ENCODE data around the gene FAM107B. TPM values are rescaled to one million over a fixed set of nuclear protein-coding genes. Genes with fewer than 3 reads are reported as not detected.

Gene FAM107B
- total RNA-seq, 1 experiment from 2014 or later: 24.5 TPM

DNA sequence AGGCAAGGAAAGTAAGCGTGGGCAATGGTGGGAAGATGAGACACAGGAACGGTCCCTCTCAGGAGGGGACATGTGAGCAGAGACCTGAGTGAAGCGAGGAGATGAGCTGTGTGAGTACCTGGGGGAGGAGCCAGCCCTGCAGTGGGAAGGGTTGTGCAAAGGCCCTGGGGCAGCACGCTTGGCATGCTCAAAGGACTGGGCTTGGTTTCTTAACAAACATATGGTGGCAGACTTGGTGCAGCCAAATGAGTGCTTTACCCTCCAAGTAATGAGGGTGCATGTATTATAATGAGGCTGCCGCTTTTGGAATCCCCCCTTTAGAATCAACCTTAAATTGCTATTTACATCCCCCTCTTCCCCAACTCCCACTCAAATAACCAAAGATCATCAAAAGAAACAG lies 291.3 kb downstream of the FAM107B start:
- no peak overlapping the region for H2BK15ac ChIP-seq (ENCODE audit: low read depth, low read length)
- H4K91ac ChIP-seq (ENCODE audit: insufficient read length, low read depth, low read length): no peak overlapping the region
- H2AK5ac ChIP-seq (ENCODE audit: insufficient read length, low read length): no peak overlapping the region
- H3K14ac ChIP-seq (ENCODE audit: insufficient read depth, low read length): no peak overlapping the region
- no peaks in the 10 kb centered on the region for H4K20me1 ChIP-seq (ENCODE audit: control insufficient read depth, insufficient read depth, insufficient read length)
- H3T11ph ChIP-seq (ENCODE audit: low read length): no peak overlapping the region
- no peak overlapping the region for H4K5ac ChIP-seq (ENCODE audit: insufficient read length, low read depth, low read length)
- H3K56ac ChIP-seq (ENCODE audit: insufficient read length, low read depth, low read length): no peak overlapping the region
- no peak overlapping the region for H2BK5ac ChIP-seq (ENCODE audit: insufficient read length, low read length)
- H2BK12ac ChIP-seq (ENCODE audit: insufficient read length, low read depth, low read length): no peak overlapping the region
- WGBS (ENCODE audit: extremely low coverage, insufficient read length, low lambda C conversion rate): no CpG with 5 or more reads among the region's 5 CpGs
- H3K79me1 ChIP-seq (ENCODE audit: insufficient read depth, low read depth, low read length, poor library complexity, severe bottlenecking): no peaks in the 10 kb centered on the region
- H3K23me2 ChIP-seq (ENCODE audit: insufficient read length, low read depth, low read length, poor library complexity, severe bottlenecking): no peaks in the 10 kb centered on the region
- no peaks in the 10 kb centered on the region for H3K79me2 ChIP-seq (ENCODE audit: insufficient read depth, low read length)
- H2BK20ac ChIP-seq (ENCODE audit: low read depth, low read length, poor library complexity, severe bottlenecking): no peak overlapping the region
- Mint-ChIP-seq H3K4me3 (no peak overlapping the region), H3K27ac (no peak overlapping the region), H3K9me3 (peaks cover 2 to 3% of the 10 kb centered on the region in 2 experiments; a peak in 3 of 5 replicates), H3K36me3 (ENCODE audit: insufficient read depth in 1 of 3, low read depth in 3 of 3) (peaks cover 0 to 6% (median 1%) of the 10 kb centered on the region in 3 experiments; a peak in 3 of 7 replicates), H3K27me3 (ENCODE audit: low read depth) (peaks cover 3% of the 10 kb centered on the region; the same call in 1 of the 2 replicates), H3K4me1 (peaks cover 7 to 9% of the 10 kb centered on the region in 2 experiments)
- H3K4me2 ChIP-seq (ENCODE audit: insufficient read depth, insufficient read length, low read length): no peak overlapping the region
- TF ChIP-seq, protein P1, sequence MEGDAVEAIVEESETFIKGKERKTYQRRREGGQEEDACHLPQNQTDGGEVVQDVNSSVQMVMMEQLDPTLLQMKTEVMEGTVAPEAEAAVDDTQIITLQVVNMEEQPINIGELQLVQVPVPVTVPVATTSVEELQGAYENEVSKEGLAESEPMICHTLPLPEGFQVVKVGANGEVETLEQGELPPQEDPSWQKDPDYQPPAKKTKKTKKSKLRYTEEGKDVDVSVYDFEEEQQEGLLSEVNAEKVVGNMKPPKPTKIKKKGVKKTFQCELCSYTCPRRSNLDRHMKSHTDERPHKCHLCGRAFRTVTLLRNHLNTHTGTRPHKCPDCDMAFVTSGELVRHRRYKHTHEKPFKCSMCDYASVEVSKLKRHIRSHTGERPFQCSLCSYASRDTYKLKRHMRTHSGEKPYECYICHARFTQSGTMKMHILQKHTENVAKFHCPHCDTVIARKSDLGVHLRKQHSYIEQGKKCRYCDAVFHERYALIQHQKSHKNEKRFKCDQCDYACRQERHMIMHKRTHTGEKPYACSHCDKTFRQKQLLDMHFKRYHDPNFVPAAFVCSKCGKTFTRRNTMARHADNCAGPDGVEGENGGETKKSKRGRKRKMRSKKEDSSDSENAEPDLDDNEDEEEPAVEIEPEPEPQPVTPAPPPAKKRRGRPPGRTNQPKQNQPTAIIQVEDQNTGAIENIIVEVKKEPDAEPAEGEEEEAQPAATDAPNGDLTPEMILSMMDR (conservative IDR thresholded peaks at IDR 0.05): no peak
- H3K23ac ChIP-seq (ENCODE audit: insufficient read length, low read depth, low read length): no peak overlapping the region
- no peak overlapping the region for H3K4ac ChIP-seq (ENCODE audit: low read depth, low read length)
- H3K9me3 ChIP-seq (ENCODE audit: control insufficient read depth, low read depth, low read length): no peaks in the 10 kb centered on the region
- H3K4me1 ChIP-seq (ENCODE audit: insufficient read depth, low read length): no peaks in the 10 kb centered on the region
- no peak overlapping the region for H3K9ac ChIP-seq (ENCODE audit: extremely low read depth, insufficient read length, low read length)
- H2AFZ ChIP-seq (ENCODE audit: low read length): no peak overlapping the region
- no peak overlapping the region for H2BK120ac ChIP-seq (ENCODE audit: low read depth, low read length, poor library complexity, severe bottlenecking)
- no peak overlapping the region for H4K8ac ChIP-seq (replicated peaks; ENCODE audit: insufficient read length, low read depth, low read length)
- H3K18ac ChIP-seq (ENCODE audit: insufficient read length, low read depth, low read length): no peak overlapping the region
- H3K27me3 ChIP-seq (ENCODE audit: insufficient read depth, low read length): no peaks in the 10 kb centered on the region
- DNase-seq: no peak
- H3K27ac ChIP-seq (ENCODE audit: insufficient read length, low read depth, low read length): no peak overlapping the region

All from H9 (cell line).